Caco-2 (cell line): Measurements from ENCODE around the gene OR10A3. TPM values are rescaled to one million over a fixed set of nuclear protein-coding genes. Genes with fewer than 3 reads are reported as not detected.

ENCODE experiments used
- BruUV-seq: library from RNA; stranded (reverse); fragments of 400-500 nt; replicated peaks from 2 replicates; lab custom pipeline; 2021; lab: Mats Ljungman, UMichigan
- CTCF ChIA-PET: fragments of 300-600 bp; sonication (Branson Sonifier 250); formaldehyde crosslinking; loops from one replicate; lab custom pipeline; 2022; ENCODE audit warnings: antibody characterized with exemption; lab: Charles Lee
- POLR2A ChIA-PET: fragments of 300-600 bp; sonication (Branson Sonifier 250); formaldehyde crosslinking; loops from one replicate; lab custom pipeline; 2022; ENCODE audit warnings: antibody characterized with exemption; lab: Charles Lee
- DNase-seq, 2 experiments: peaks; one replicate each; pipeline versions ENCODE4 v3.0.0 to v3.0.0-alpha.2; 2020 to 2022
- H3K27me3 ChIP-seq: replicated peaks from 2 replicates; pipeline ENCODE4 v1.6.0; 2011; ENCODE audit warnings: low read length; ENCODE audit not compliant: control insufficient read depth, insufficient read depth
- H3K36me3 ChIP-seq: 2 replicates; pipeline ENCODE4 v1.5.1; 2011; ENCODE audit warnings: low read length; ENCODE audit not compliant: control insufficient read depth, insufficient read depth
- H3K4me1 ChIP-seq: fragments of 250-450 bp; sonication (Bioruptor Pico); 2 replicates; pipeline ENCODE4 v1.5.1; 2020; ENCODE audit warnings: mild to moderate bottlenecking
- H3K4me3 ChIP-seq: 2 replicates; pipeline ENCODE4 v1.5.1; 2011; ENCODE audit warnings: low read depth, mild to moderate bottlenecking, control low read depth, low read length
- H3K9me3 ChIP-seq: fragments of 250-450 bp; sonication (Bioruptor Pico); 2 replicates; pipeline ENCODE4 v1.5.1; 2020; ENCODE audit warnings: mild to moderate bottlenecking, moderate library complexity
- H3K27ac Mint-ChIP-seq: one replicate; pipeline ENCODE4 v1.8.0; 2022; ENCODE audit warnings: mixed read lengths; ENCODE audit not compliant: unreplicated experiment
- H3K27me3 Mint-ChIP-seq: one replicate; pipeline ENCODE4 v1.8.0; 2022; ENCODE audit warnings: mixed read lengths; ENCODE audit not compliant: insufficient read depth, unreplicated experiment
- H3K36me3 Mint-ChIP-seq: one replicate; pipeline ENCODE4 v1.8.0; 2022; ENCODE audit warnings: mild to moderate bottlenecking, mixed read lengths; ENCODE audit not compliant: insufficient read depth, unreplicated experiment
- H3K4me1 Mint-ChIP-seq: one replicate; pipeline ENCODE4 v1.8.0; 2022; ENCODE audit warnings: low read depth, mixed read lengths; ENCODE audit not compliant: unreplicated experiment
- H3K4me3 Mint-ChIP-seq: one replicate; pipeline ENCODE4 v1.8.0; 2022; ENCODE audit warnings: mild to moderate bottlenecking, moderate library complexity, mixed read lengths; ENCODE audit not compliant: unreplicated experiment
- H3K9me3 Mint-ChIP-seq: one replicate; pipeline ENCODE4 v1.8.0; 2022; ENCODE audit warnings: mixed read lengths; ENCODE audit not compliant: unreplicated experiment
- CTCF ChIP-seq, 2 experiments: fragments of 200-600 bp in 1 of 2; IDR thresholded peaks; 1 replicate in 1 of 2; 2 replicates in 1 of 2; pipeline versions ENCODE4 v1.5.1 to v1.8.0; 2011 to 2022; ENCODE audit warnings: antibody characterized with exemption in 1 of 2, control low read depth in 1 of 2, inconsistent platforms in 1 of 2, low read depth in 1 of 2, low read length in 1 of 2, mild to moderate bottlenecking in 1 of 2, moderate library complexity in 1 of 2; ENCODE audit not compliant: insufficient read depth in 1 of 2, severe bottlenecking in 1 of 2, unreplicated experiment in 1 of 2
- intact Hi-C: fragments of 100-400 bp; cut with micrococcal nuclease; formaldehyde crosslinking; loops from one replicate; pipeline ENCODE4 v1.10.0; 2022; ENCODE audit not compliant: unreplicated experiment
- total RNA-seq: library from RNA; stranded (reverse); gene quantifications from 2 replicates; pipeline ENCODE4 v1.2.3, GENCODE V29; 2022

OR10A3 gene
- total RNA-seq, 1 experiment from 2014 or later: not detected

DNA sequence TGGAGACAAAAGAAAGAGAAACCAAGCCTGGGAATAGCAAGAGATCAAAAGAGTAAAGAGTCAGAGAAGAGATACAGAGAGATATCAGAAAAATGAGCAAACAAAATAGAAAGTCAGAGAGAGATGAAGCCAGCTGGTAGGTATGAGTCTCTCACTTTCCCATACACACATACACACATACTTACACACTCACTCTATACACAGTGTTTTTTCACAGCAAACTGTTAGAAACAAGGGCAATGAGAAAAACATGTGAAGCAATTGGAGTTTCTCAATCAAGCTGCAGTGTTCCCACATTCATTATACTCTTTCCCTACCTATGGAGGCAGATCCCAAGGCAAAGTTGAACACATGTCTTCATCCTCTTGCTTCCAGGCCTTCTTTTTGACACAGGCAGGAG, 26.3 kb upstream of the OR10A3 start:
- H3K4me3 Mint-ChIP-seq: no peak overlapping the region
- TF ChIP-seq CTCF (IDR thresholded peaks at IDR 0.05; ENCODE audit: insufficient read depth in 1 of 2, low read depth in 1 of 2, low read length in 1 of 2, severe bottlenecking in 1 of 2, unreplicated experiment in 1 of 2): no peak
- H3K9me3 ChIP-seq: no peaks in the 10 kb centered on the region
- intact Hi-C loops: no loop called here
- peaks cover 24% of the 10 kb centered on the region for H3K4me1 ChIP-seq
- H3K9me3 Mint-ChIP-seq: no peaks in the 10 kb centered on the region
- peaks cover 22% of the 10 kb centered on the region for H3K4me1 Mint-ChIP-seq
- no peak for DNase-seq
- no peaks in the 10 kb centered on the region for H3K36me3 Mint-ChIP-seq
- H3K27me3 Mint-ChIP-seq: no peaks in the 10 kb centered on the region
- H3K4me3 ChIP-seq: no peak overlapping the region
- ChIA-PET POLR2A (no interaction called here), CTCF (no interaction called here)
- BruUV-seq: no TSS peak
- no peaks in the 10 kb centered on the region for H3K36me3 ChIP-seq
- H3K27me3 ChIP-seq: no peaks in the 10 kb centered on the region
- peak overlapping the region; percentile 3 for H3K27ac Mint-ChIP-seq

DNA sequence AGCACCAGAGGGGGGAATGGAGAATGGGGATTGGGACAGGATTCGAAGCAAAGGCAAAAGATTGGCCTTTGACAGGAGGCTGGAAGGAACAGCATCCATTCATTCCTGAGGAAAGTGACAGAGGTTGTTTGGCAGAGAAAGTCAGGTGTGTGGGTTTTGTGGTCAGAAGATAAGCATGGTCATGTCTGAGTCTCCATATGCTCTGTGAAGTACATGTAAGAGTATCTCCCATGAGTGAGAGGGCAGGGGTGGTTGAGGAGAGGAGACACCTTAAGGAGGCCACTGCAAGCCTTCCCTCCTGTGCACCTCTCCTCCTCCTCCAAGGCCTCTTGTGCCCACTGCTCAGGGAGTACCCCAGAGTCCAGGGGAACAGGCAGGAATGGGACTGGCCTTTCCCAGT, 25.6 kb upstream of the OR10A3 start:
- Mint-ChIP-seq H3K9me3 (no peaks in the 10 kb centered on the region), H3K4me3 (no peak overlapping the region), H3K27ac (peak overlapping the region; percentile 3), H3K36me3 (no peaks in the 10 kb centered on the region), H3K4me1 (peaks cover 22% of the 10 kb centered on the region), H3K27me3 (no peaks in the 10 kb centered on the region)
- no peaks in the 10 kb centered on the region for H3K27me3 ChIP-seq
- DNase-seq: no peak
- no peak overlapping the region for H3K4me3 ChIP-seq
- ChIA-PET POLR2A (no interaction called here), CTCF (no interaction called here)
- H3K9me3 ChIP-seq: no peaks in the 10 kb centered on the region
- peaks cover 24% of the 10 kb centered on the region for H3K4me1 ChIP-seq
- BruUV-seq: no TSS peak
- no peak for TF ChIP-seq CTCF (IDR thresholded peaks at IDR 0.05; ENCODE audit: insufficient read depth in 1 of 2, low read depth in 1 of 2, low read length in 1 of 2, severe bottlenecking in 1 of 2, unreplicated experiment in 1 of 2)
- intact Hi-C loops: no loop called here
- no peaks in the 10 kb centered on the region for H3K36me3 ChIP-seq

- no TSS peak for BruUV-seq
- H3K4me3 ChIP-seq: no peak within 1 kb of the TSS
- POLR2A ChIA-PET: no interaction called here
- H3K36me3 ChIP-seq: no peaks in the 10 kb centered on the region
- Mint-ChIP-seq H3K9me3 (peaks cover 9% of the 10 kb centered on the region), H3K36me3 (no peaks in the 10 kb centered on the region), H3K4me3 (no peak within 1 kb of the TSS), H3K4me1 (peaks cover 22% of the 10 kb centered on the region), H3K27ac (no peak within 1 kb of the TSS), H3K27me3 (no peaks in the 10 kb centered on the region)
- H3K4me1 ChIP-seq: peaks cover 24% of the 10 kb centered on the region
- no peaks in the 10 kb centered on the region for H3K27me3 ChIP-seq
- no peak for DNase-seq
- no peaks in the 10 kb centered on the region for H3K9me3 ChIP-seq
- intact Hi-C loops: no loop called here
- no peak for TF ChIP-seq CTCF (IDR thresholded peaks at IDR 0.05; ENCODE audit: insufficient read depth in 1 of 2, low read depth in 1 of 2, low read length in 1 of 2, severe bottlenecking in 1 of 2, unreplicated experiment in 1 of 2)
- CTCF ChIA-PET: no interaction called here
These were observed 23.9 kb upstream of the OR10A3 start, which contains the start of gene NLRP10 for GRCh38 chr11:7965386-7965785. TSS of gene NLRP10 (minus strand) at chr11:7965447. CDS start at chr11:7963495, 1,952 bp downstream.
